ENCODE results near the gene SYNGR3.
"Not testable (repeated sequence)": the region's sequence is repeated elsewhere in the genome, so short reads cannot be mapped to it uniquely, and the experiment has no call there.

Gene SYNGR3

DNA sequence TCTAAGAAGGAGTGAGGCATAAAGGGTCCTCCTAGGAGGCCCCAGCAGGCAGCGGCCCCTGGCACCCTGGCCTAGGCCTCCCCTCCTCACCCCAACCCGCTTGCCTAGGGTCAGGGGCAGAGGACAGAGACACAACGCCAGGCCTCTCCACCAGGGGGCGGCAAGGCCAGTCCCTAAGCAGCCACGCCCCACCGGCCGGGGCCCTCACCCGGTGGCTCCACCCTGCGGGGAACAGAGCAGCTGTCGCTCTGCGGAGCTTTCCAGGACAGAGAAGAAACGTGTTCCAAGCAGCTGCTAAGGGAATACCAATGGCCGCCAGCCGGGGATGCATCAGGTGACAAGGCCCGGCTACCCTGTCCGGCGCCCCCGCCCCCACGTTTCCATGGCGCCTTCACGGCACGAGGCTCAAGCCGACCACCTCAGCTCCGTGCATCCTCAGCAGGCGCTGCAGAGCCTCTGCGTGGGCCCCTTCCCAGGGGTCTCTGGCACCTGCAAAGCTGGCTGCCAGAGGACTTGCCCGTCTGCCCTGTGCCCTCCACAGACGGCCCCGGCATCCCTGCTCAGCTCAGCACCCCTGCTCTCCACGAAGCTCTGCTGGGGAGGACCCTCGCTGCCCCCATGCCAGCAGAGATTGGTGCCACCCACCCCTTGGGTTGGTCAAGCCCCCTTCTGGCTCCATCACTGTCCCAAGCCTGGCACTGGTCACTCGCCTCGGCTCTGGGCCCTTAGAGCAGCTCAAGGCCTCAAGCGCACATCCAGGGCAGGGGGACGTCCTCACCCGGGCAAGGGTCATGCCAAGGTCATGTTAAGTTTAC, 14.3 kb downstream of the SYNGR3 start:
- DNase-seq (ENCODE audit: low read depth, low spot score): peak; percentile 74
- H3K4me3 ChIP-seq (ENCODE audit: low read length): no peak overlapping the region

DNA sequence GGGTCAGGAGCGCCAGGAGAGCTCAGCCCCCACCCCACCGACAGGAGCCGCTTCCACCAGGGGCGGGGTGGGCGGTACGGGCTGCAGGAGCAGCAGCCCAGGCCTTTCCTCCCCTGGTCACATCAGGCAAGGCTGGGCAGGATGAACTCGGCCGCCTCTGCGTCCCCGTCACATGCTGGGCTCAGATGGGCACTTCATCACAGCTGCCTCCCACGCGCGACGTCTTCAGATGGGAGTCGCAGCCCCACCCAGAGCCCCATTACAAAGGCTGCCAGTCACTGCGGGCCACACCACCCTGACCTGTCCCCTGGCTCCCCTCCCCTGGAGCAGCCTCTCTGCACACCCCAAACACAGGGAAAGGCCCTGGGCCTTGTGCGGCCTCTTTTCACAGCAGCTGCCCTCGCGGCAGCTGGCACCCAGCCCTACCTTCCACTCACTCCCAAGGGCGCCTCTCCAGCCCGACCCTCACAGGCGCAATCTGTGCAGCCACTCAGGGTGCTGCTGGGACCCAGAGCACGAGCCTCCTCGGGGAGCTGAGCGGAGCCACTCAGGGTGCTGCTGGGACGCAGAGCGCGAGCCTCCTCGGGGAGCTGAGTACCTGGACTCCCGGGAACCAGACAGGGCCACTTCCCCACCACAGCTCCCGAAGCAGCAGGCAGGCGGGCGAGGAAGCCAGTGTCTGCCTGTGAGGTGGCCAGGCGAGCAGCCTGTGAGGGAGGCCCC, 15.2 kb downstream of the SYNGR3 start:
- H3K4me3 ChIP-seq (ENCODE audit: low read length): no peak overlapping the region
- DNase-seq (ENCODE audit: low read depth, low spot score): no peak

DNA sequence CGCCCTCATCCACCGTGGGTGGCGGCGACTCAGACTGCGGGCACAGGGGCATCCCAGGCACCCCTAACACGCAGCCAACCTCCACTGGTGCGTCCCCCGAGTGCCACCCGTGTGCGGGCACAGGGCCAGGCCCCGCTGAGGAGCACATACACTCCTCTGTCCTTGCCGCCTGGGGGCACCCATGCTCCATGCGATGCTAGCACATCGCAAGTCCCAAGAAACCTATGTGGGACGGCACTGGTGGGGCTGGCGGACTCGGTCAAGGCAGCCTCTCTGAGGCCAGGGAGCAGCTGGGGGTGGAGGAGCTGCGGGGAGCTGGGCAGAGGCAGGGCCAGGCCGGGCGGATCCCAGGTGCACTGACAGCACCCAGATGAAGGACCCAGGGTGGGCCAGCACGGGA, 15.9 kb downstream of the SYNGR3 start:
- H3K4me3 ChIP-seq (ENCODE audit: low read length): no peak overlapping the region
- DNase-seq (ENCODE audit: low read depth, low spot score): no peak

DNA sequence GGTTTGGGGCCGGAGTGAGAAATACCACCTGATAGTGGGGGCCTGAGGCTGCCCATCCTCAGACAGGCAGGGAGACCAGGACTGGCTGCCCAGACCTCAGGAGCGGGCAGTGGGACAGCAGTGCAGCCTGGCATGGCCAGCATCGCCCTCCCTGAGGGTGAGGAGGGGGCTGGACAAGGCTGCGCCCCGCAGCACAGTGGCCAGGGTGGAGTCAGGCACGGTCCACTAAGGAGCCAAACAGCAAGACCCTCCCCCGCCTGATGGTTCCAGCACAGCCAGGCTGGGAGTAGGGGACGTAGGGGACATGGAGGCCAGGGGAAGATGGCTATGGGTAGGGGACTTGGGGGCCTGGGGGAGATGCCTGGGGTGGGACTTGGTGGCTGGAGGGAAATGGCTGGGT, 16.5 kb downstream of the SYNGR3 start:
- H3K4me3 ChIP-seq (ENCODE audit: low read length): no peak overlapping the region
- DNase-seq (ENCODE audit: low read depth, low spot score): no peak

DNA sequence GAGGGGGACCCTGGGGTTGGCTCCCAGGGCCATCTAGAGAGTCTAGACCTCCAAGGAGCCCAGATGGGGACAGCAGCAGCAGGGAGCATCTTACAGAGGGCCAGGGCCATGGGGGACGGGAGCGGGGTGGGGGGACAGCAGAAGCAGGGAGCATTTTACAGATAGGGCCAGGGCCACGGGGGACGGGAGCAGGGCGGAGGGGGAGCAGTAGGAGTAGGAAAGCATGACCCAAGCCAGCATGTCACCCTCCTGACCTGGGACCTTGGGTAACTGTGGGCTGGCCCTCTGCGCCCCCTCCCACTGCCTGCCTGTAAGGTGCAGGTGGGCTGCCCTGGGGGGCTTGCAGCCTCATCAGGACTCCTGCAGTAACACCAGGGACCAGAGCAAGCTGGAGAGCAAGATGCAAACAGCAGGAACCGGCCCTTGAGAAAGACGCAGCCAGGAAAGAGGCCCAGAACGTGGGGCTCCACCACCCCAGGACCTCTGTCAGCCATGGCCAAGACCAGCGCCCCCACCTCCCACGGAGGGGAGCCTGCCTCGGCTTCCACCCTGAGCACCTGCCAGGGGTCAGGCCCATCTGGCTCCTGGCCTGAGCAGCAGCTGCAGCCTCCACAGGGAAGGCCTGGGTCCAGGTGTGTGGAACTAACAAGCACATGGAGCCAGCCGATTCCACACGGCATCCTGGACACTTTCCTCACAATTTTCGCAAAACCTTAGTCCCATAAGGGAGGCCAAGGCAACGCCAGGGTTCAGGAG, 17.5 kb downstream of the SYNGR3 start:
- DNase-seq (ENCODE audit: low read depth, low spot score): no peak
- H3K4me3 ChIP-seq (ENCODE audit: low read length): peak overlapping the region; percentile 75

DNA sequence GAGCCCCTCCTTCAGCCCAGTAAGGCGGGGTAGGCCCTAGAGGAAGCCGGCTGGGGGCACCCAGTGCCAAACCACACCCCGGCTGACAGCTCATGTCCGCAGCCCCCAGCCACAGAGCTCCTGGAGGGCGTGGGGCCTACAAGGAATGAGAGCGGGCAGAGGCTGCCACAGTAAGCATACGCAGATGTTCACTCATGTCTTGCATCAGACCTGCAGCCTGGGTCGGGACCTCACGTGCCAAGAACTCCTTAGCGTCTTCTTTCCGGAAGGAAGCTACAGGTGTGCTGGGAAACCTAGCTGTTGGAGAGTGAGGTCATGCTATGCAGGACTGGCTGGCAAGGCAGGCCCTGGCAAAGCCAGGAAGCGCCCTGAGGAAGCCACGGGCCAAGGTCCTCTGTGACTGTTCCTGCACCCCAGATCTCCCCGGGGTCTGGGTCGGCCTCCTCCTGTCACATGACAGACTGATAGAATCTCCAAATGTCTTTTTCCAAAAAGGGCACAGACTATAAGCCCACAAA, 18.3 kb downstream of the SYNGR3 start:
- DNase-seq (ENCODE audit: low read depth, low spot score): no peak
- H3K4me3 ChIP-seq (ENCODE audit: low read length): peak overlapping the region; percentile 75

DNA sequence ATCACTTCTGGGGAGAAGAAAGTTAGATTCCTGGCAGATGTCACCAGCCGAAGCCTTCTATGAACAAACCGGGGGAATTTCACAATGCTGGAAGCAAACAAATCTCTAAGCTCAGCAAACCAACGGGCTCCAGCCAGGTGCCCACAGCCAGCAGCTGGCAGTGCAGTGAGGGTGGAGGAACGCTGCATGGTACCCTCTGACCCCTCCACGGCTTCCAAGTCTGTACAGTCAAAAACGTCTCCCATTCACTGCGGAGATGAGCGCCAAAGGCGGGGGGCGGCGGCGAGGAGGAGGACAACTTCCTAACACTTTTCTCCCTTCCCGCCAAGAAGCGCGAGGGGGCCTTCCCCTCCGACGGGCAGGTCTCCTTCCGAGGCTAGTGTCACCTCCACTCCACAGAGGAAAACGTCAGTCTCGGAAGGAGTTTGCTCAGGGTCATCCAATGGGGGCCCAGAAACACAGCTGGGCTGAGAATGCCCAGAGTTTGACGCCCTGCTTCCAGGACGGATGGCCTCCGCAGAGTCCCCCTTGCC, 18.9 kb downstream of the SYNGR3 start:
- H3K4me3 ChIP-seq (ENCODE audit: low read length): peak overlapping the region; percentile 75
- no peak for DNase-seq (ENCODE audit: low read depth, low spot score)

DNA sequence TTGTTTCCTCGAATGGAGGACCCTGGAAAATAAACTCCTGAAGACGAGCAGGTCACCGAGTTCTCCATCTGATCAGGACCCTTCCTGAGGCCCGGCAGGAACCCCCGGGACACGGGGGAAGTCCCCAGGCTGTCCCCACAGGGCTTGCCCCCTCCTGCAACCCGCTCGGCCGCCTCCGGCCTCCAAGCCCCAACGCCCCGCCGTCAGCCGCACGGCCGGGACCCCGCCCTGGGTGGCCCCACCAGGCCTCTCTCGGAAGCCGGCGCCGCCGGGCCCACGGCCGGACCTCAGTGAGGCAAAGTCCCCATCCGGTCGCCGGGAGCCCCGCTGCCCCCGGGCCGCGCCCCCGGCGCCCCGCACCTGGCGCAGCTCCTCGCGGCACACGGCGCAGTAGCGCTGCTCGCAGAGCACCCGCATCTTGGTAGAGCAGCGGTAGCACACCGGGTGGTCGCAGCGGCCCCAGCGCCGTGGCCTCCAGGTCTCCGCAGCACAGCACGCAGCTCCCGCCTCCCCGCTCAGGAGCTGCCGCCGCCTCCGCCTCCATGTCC, 19.5 kb downstream of the SYNGR3 start:
- H3K4me3 ChIP-seq (ENCODE audit: low read length): peak overlapping the region; percentile 75
- DNase-seq (ENCODE audit: low read depth, low spot score): no peak

DNA sequence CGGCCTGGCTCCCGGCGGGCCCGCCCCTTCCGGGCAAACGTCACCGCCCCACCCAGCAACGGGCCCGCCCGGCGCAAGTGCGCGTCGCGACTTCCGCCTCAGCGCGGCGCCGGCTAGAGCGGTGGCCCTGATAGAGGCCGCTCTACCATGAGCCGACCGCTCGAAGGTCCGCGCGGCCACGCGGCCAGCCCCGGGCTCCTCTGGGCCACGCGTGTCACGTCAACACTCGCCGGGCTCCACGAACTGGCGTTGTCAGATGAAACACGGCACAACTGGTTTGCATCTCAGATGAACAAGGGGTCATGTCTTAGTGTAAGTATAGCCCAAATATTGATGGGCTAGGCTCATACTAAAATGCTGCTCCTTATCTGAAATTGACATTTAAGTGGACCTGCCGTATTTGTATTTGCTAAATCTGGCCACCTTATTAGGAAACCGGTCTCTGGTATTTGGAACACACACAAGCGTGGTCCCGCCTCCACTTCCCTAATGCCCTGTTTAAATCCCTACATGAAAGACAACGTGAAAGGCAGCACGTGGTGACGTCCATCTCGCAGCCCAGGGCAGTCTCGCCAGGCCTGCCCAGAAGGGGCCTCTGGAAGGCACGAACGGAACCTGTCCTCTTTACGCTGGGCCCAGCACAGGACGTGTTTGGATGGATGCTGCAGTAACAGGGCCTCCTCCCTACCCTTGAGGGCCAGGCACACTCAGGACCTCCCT, 20.2 kb downstream of the SYNGR3 start, which contains the start of gene ZNF598:
TSS of gene ZNF598 (minus strand) at position 31 of the 720 bp plus-strand sequence.
- DNase-seq (ENCODE audit: low read depth, low spot score): peak; percentile 56
- peak within 1 kb of the TSS; percentile 78 for H3K4me3 ChIP-seq (ENCODE audit: low read length)

DNA sequence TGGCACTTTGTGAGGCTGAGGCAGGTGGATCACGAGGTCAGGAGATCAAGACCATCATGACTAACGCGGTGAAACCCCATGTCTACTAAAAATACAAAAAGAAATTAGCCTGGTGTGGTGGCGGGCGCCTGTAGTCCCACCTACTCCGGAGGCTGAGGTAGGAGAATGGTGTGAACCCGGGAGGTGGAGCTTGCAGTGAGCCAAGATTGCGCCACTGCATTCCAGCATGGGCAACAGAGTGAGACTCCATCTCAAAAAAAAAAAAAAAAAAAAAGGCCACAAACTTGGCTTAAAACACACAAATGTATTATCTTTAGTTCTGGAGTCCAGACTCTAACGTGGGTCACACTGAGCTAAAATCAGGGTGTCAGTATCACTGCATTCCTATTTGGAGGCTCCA, 22.0 kb downstream of the SYNGR3 start:
- DNase-seq (ENCODE audit: low read depth, low spot score); H3K4me3 ChIP-seq (ENCODE audit: low read length): not testable (repeated sequence)

DNA sequence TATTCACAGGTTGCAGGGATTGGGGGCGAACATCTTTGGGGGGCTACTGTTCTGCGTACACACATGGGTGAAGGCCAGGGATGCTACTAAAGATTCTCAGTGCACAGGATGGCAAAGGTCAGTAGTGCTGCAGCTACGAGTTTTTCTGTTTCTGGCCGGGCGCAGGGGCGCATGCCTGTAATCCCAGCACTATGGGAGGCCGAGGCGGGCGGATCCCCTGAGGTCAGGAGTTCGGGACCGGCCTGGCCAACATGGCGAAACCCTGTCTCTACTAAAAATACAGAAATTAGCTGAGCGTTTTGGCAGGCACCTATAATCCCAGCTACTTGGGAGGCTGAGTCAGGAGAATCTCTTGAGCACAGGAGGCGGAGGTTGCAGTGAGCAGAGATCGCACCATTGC, 23.8 kb downstream of the SYNGR3 start:
- H3K4me3 ChIP-seq (ENCODE audit: low read length): no peak overlapping the region
- DNase-seq (ENCODE audit: low read depth, low spot score): no peak

DNA sequence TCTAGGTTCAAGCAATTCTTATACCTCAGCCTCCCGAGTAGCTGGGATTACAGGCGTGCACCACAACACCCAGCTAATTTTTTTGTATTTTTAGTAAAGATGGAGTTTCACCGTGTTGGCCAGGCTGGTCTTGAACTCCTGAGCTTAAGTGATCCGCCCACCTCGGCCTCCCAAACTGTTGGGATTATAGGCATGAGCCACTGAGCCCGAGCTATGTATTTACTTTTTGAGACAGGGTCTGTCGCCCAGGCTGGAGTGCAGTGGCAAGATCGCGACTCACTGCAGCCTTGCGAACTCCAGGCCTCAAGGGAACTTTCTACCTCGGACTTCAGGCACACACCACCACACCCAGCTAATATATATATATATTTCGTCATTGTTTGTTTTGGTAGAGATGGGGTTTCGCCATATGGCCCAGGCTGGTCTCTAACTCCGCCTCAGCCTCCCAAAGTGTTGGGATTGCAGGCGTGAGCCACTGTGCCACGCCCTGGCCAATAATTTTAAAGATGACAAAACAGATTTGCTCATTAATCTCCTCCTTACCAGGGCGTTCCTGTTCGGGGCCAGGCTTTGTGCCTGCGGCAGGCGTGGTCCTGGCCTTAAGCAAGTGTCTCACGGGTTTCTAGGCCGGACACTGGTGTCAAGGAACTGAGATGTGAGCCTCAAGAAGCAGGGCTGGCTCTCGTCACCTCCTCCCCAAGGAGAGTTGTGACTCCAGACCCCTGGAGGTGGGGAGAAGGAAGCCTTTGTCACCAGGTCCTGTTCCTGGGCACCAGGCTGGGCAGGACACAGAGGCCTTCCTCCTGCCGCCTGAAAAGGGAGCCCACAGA, 25.6 kb downstream of the SYNGR3 start:
- no peak for DNase-seq (ENCODE audit: low read depth, low spot score)
- no peak overlapping the region for H3K4me3 ChIP-seq (ENCODE audit: low read length)

DNA sequence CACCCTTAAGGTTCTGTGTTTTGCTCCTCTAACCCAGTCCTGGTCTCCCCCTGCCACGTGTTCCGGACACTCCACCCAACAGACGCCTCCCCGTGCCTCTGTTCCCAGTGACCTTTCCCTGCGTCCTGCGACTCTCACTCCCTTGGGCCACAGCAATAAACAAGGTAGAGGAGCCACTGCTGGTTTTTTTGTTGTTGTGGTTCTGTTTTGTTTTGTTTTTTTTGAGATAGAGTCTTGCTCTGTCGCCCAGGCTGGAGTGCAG, 26.1 kb downstream of the SYNGR3 start:
- H3K4me3 ChIP-seq (ENCODE audit: low read length): no peak overlapping the region
- no peak for DNase-seq (ENCODE audit: low read depth, low spot score)

DNA sequence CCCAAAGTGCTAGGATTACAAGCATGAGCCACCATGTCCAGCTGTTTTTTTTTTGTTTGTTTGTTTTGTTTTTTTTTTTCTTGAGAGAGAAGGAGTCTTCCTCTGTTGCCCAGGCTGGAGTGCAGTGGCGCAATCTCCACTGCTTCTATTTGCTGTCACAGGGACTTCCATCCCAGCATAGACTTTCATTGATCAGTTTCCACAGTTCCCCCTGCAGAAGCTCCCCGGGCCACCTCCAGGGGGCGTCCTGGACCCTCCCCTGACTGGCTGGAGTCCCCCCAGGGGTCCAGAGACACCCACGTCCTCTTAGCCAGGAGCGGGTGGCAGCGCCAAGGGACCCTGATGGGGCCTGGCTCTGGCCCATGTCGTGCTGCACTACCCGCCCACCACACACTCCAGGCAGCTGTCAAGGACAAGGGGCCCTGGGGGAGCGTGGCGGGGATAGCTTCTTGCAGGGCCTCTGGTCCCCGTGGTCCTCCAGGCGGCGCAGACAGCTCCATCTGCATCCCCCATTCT, 26.7 kb downstream of the SYNGR3 start:
- H3K4me3 ChIP-seq (ENCODE audit: low read length): no peak overlapping the region
- no peak for DNase-seq (ENCODE audit: low read depth, low spot score)

DNA sequence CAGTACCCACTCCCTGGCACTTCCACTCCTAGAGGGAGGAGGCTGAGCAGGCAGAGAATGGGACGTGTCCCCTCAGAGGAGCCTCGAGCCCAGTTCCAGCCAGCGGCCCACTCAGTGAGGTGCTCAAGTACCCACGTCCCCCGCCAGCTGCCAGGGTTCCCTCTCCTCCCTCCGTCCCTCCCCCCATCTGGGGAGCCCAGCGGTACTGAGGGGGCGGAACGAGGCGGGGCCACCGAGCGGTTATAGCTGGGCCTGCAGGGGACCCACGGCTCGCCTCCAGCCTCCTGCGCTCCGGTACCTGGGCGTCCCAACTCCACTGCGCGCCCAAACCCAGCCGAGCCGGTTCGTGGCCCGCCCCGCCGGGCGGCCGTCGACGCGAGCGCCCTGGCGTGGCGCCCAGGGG, 29.7 kb downstream of the SYNGR3 start, which contains the start of gene NPW:
TSS of gene NPW (plus strand) at position 268 of the 403 bp plus-strand sequence.
- no peak within 1 kb of the TSS for H3K4me3 ChIP-seq (ENCODE audit: low read length)
- DNase-seq (ENCODE audit: low read depth, low spot score): no peak

DNA sequence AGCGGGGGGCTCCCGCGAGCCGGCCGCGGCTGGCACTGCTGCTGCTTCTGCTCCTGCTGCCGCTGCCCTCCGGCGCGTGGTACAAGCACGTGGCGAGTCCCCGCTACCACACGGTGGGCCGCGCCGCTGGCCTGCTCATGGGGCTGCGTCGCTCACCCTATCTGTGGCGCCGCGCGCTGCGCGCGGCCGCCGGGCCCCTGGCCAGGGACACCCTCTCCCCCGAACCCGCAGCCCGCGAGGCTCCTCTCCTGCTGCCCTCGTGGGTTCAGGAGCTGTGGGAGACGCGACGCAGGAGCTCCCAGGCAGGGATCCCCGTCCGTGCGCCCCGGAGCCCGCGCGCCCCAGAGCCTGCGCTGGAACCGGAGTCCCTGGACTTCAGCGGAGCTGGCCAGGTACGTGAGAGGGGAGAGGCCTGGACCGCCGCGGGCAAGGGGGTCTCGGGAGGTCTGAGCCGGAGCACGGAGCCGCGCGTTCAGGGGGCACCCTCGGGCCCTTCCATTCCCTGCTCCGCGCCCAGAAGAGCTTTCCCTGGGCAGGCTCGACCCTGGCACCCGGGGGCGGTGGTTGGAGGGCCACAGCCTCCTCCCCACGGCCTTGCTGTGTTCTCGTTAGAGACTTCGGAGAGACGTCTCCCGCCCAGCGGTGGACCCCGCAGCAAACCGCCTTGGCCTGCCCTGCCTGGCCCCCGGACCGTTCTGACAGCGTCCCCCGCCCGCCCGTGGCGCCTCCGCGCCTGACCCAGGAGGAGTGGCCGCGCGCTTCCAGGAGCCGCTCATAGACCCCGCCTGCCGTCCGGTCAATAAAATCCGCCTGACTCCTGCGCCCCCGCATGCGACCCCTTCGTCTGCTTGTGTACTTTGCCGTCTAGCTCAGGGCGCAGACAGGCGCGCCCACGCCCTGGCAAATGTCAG, 30.4 kb downstream of the SYNGR3 start:
- DNase-seq (ENCODE audit: low read depth, low spot score): no peak
- no peak overlapping the region for H3K4me3 ChIP-seq (ENCODE audit: low read length)

DNA sequence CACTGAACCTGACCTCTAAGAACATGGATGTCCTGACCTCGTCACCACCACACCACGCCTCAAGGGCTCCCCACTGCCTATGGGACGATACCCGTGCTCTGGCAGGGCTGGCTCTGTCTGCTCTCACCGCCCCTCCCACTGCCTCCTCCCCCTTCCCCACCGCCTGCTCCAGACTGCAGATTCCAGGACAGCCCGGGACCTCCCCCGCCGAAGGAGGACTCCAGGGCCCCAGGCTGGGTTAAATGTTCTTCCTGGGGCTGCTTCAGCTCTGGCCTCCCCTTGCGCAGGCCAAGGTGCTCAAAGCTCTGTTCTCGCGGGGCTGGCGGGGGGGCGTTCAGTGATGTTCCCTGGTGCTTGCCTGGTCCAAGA, 32.9 kb downstream of the SYNGR3 start:
- peak; percentile 33 for DNase-seq (ENCODE audit: low read depth, low spot score)
- peak overlapping the region; percentile 50 for H3K4me3 ChIP-seq (ENCODE audit: low read length)

Measured in Jurkat, Clone E6-1 (cell line).